HUES48 (cell line): ENCODE data around the gene IQSEC3.
"Not testable (repeated sequence)": the region's sequence is repeated elsewhere in the genome, so short reads cannot be mapped to it uniquely, and the experiment has no call there.

Experiments used
- H3K27ac ChIP-seq: one replicate; pipeline ENCODE4 v1.7.0; 2013; ENCODE audit warnings: low read depth, low read length, inconsistent platforms
- H3K27me3 ChIP-seq: 2 replicates; pipeline ENCODE4 v1.6.1; 2013; ENCODE audit warnings: mild to moderate bottlenecking, low read length; ENCODE audit not compliant: control insufficient read depth, insufficient read depth
- H3K36me3 ChIP-seq: 2 replicates; pipeline ENCODE4 v1.6.1; 2013; ENCODE audit warnings: low read length; ENCODE audit not compliant: control insufficient read depth, insufficient read depth
- H3K4me1 ChIP-seq: 2 replicates; pipeline ENCODE4 v1.6.1; 2013; ENCODE audit warnings: mild to moderate bottlenecking, low read length; ENCODE audit not compliant: control insufficient read depth, insufficient read depth
- H3K4me3 ChIP-seq: 2 replicates; pipeline ENCODE4 v1.5.1; 2013; ENCODE audit warnings: mild to moderate bottlenecking, low read depth, low read length
- H3K9ac ChIP-seq: 2 replicates; pipeline ENCODE4 v1.6.1; 2013; ENCODE audit warnings: mild to moderate bottlenecking, low read depth, low read length, moderate library complexity
- H3K9me3 ChIP-seq: 2 replicates; pipeline ENCODE4 v1.6.1; 2013; ENCODE audit warnings: low read length; ENCODE audit not compliant: control insufficient read depth, insufficient read depth

The IQSEC3 gene

GRCh38 chr12:39555-40265 is 26.9 kb upstream of the IQSEC3 start:
- H3K9ac ChIP-seq, H3K9me3 ChIP-seq, H3K27ac ChIP-seq, H3K27me3 ChIP-seq, H3K4me1 ChIP-seq, H3K36me3 ChIP-seq, H3K4me3 ChIP-seq: not testable (repeated sequence)

- H3K9me3 ChIP-seq, H3K4me1 ChIP-seq, H3K27me3 ChIP-seq, H3K9ac ChIP-seq, H3K27ac ChIP-seq, H3K36me3 ChIP-seq, H3K4me3 ChIP-seq: not testable (repeated sequence)
Measured at GRCh38 chr12:44352-44751, 22.2 kb upstream of the IQSEC3 start.

GRCh38 chr12:45235-45990 is 21.2 kb upstream of the IQSEC3 start:
- H3K9ac ChIP-seq, H3K27ac ChIP-seq, H3K4me3 ChIP-seq, H3K36me3 ChIP-seq, H3K9me3 ChIP-seq, H3K4me1 ChIP-seq, H3K27me3 ChIP-seq: not testable (repeated sequence)

GRCh38 chr12:45991-46358 is 20.6 kb upstream of the IQSEC3 start:
- H3K4me3 ChIP-seq, H3K36me3 ChIP-seq, H3K9ac ChIP-seq, H3K27ac ChIP-seq, H3K9me3 ChIP-seq, H3K4me1 ChIP-seq, H3K27me3 ChIP-seq: not testable (repeated sequence)

GRCh38 chr12:46542-46941 is 20.0 kb upstream of the IQSEC3 start:
- not testable (repeated sequence) for H3K36me3 ChIP-seq, H3K27me3 ChIP-seq, H3K9ac ChIP-seq, H3K4me1 ChIP-seq, H3K4me3 ChIP-seq, H3K27ac ChIP-seq, H3K9me3 ChIP-seq

GRCh38 chr12:47699-48226 is 18.8 kb upstream of the IQSEC3 start:
- H3K27ac ChIP-seq, H3K36me3 ChIP-seq, H3K9ac ChIP-seq, H3K27me3 ChIP-seq, H3K4me3 ChIP-seq, H3K9me3 ChIP-seq, H3K4me1 ChIP-seq: not testable (repeated sequence)

- H3K36me3 ChIP-seq, H3K4me1 ChIP-seq, H3K9me3 ChIP-seq, H3K27me3 ChIP-seq, H3K9ac ChIP-seq, H3K4me3 ChIP-seq, H3K27ac ChIP-seq: not testable (repeated sequence)
Measured at GRCh38 chr12:49149-49548, 17.4 kb upstream of the IQSEC3 start.

GRCh38 chr12:51087-51486 is 15.5 kb upstream of the IQSEC3 start:
- not testable (repeated sequence) for H3K27ac ChIP-seq, H3K27me3 ChIP-seq, H3K9ac ChIP-seq, H3K4me1 ChIP-seq, H3K36me3 ChIP-seq, H3K9me3 ChIP-seq, H3K4me3 ChIP-seq

- not testable (repeated sequence) for H3K27ac ChIP-seq, H3K9me3 ChIP-seq, H3K9ac ChIP-seq, H3K4me1 ChIP-seq, H3K27me3 ChIP-seq, H3K36me3 ChIP-seq, H3K4me3 ChIP-seq
Measured at GRCh38 chr12:51962-52361, 14.6 kb upstream of the IQSEC3 start.

GRCh38 chr12:52902-53734 is 13.4 kb upstream of the IQSEC3 start:
- not testable (repeated sequence) for H3K4me1 ChIP-seq, H3K9ac ChIP-seq, H3K36me3 ChIP-seq, H3K27me3 ChIP-seq, H3K27ac ChIP-seq, H3K9me3 ChIP-seq, H3K4me3 ChIP-seq
